Activated T-cell treated with anti-CD3 and anti-CD28 coated beads, Interleukin-2, amount 50 U/mL, for 4 hours (primary cell): ENCODE results near the gene ERC1. TPM values are rescaled to one million over a fixed set of nuclear protein-coding genes. Genes with fewer than 3 reads are reported as not detected.

Experiments
- ATAC-seq, 2 donors: fragments of 200-7000 bp; cut with Tn5 transposase; one replicate each; pipeline ENCODE4 v1.10.0; 2021
- DNase-seq: peaks from one replicate; pipeline ENCODE4 v3.0.0-alpha.2; 2020
- H3K27me3 Mint-ChIP-seq: one replicate; pipeline ENCODE4 v1.8.0; 2021; ENCODE audit warnings: low read depth, mixed read lengths
- H3K36me3 Mint-ChIP-seq: one replicate; pipeline ENCODE4 v1.8.0; 2022; ENCODE audit warnings: mixed read lengths; ENCODE audit not compliant: insufficient read depth
- H3K4me1 Mint-ChIP-seq: one replicate; pipeline ENCODE4 v1.8.0; 2021; ENCODE audit warnings: low read depth, mixed read lengths
- H3K4me3 Mint-ChIP-seq: one replicate; pipeline ENCODE4 v1.8.0; 2021; ENCODE audit warnings: mild to moderate bottlenecking, moderate library complexity, mixed read lengths
- H3K9me3 Mint-ChIP-seq: one replicate; pipeline ENCODE4 v1.8.0; 2021; ENCODE audit warnings: mixed read lengths
- total RNA-seq, 3 donors: library from RNA; stranded (reverse); gene quantifications; one replicate each; pipeline ENCODE4 v1.2.1, GENCODE V29; 2021

Gene ERC1
- total RNA-seq, 3 donors from 2014 or later: 18.7 to 21.9 (median 20.6) TPM

DNA sequence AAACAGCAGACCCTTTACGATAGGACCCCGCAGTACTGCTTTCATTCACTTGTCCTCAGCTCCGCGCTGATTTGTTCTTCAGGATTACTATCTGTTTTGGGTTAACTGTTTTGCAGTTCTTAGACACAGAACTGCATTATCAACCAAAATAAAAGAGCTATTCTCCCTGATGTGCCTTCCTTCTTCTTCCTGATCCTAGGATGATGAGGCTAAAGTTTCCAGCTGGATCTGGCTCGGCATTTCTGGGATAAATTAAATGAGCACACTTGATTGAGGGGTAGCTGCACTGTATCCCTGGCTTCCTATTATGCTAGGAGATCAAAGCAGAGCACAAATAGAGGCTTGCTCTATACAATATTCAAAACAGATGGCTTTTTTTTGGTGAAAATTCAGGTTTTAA is 437.6 kb downstream of the ERC1 start:
- no peak for DNase-seq
- Mint-ChIP-seq H3K9me3 (no peaks in the 10 kb centered on the region), H3K36me3 (no peaks in the 10 kb centered on the region), H3K4me1 (peaks cover under 1% of the 10 kb centered on the region), H3K27me3 (no peaks in the 10 kb centered on the region), H3K4me3 (no peak overlapping the region)
- ATAC-seq: no peak

DNA sequence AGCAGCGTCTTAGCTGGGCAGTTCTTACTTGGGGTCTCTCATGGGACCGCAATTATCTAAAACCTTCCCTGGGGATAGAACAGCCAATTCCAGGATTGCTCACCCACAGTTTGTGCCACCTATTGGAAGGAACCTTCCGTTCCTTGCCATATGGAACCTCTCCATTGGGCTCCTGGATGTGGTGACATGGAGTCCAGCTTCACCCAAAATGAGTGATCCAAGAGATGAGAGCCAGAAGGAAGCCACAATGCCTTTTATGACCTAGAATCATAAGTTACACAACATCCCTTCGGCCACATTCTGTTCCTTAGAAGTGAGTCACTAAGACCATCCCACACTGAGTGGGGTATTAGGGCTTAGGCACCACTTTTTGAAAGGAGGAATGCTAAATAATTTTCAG is 439.0 kb downstream of the ERC1 start:
- DNase-seq (no peak), ATAC-seq (no peak)
- H3K9me3 Mint-ChIP-seq: no peaks in the 10 kb centered on the region
- H3K27me3 Mint-ChIP-seq: no peaks in the 10 kb centered on the region
- H3K4me1 Mint-ChIP-seq: no peaks in the 10 kb centered on the region
- no peak overlapping the region for H3K4me3 Mint-ChIP-seq
- H3K36me3 Mint-ChIP-seq: peaks cover 2% of the 10 kb centered on the region

DNA sequence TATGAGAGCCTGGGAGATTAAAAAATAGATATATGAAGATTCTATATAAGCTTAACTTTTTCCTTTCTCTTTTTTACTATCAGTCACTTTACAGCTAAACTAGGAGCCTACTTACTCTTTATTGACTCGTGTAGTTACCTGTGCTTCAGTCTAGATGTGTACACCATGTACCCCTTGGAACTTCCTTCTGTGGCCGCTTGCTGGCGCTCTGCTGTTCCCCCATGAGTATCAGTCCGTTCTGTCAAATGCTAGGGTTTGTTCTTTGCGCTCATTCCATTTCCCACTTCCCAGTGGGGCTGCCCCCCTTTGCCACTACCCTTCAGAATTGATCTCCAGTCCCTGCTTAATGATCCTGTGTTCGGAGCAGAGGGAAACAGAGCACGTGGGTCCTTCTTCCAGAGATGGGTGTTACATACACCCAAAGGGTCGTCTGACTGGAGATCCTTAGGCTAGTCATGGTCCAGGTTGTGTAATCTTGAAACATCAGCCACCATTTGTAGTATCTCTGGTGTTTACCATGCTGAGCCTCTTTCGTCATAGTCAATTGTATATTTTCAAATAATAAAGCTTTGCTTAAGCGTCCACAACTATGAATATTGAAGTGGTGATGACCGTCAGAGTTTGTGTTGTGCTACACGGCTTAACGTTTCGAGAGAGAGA is 443.4 kb downstream of the ERC1 start:
- Mint-ChIP-seq H3K4me3 (no peak overlapping the region), H3K9me3 (no peaks in the 10 kb centered on the region), H3K36me3 (peaks cover 3% of the 10 kb centered on the region), H3K27me3 (no peaks in the 10 kb centered on the region), H3K4me1 (no peaks in the 10 kb centered on the region)
- no peak for DNase-seq
- no peak for ATAC-seq

DNA sequence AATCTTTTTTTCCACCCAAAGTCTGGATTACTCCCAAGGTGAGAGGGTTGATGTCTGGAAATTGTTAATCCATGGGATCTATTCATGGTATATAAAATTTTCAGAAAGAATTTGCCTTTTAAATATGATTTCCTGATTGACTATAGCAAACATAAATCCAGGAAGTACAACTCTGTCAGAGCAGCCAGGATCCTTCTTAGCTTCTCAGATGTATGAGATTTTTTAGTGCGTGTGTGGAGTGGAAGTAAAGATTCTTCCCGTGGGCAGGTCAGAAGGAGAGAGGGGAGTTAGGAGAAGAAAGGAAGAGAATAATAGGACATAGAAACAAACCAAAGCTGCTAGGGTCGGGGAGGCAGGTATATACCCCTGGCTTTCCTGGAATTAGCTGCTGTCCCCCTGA is 444.0 kb downstream of the ERC1 start:
- Mint-ChIP-seq H3K4me1 (no peaks in the 10 kb centered on the region), H3K27me3 (no peaks in the 10 kb centered on the region), H3K36me3 (peaks cover 7% of the 10 kb centered on the region), H3K9me3 (no peaks in the 10 kb centered on the region), H3K4me3 (no peak overlapping the region)
- DNase-seq (no peak), ATAC-seq (no peak)

DNA sequence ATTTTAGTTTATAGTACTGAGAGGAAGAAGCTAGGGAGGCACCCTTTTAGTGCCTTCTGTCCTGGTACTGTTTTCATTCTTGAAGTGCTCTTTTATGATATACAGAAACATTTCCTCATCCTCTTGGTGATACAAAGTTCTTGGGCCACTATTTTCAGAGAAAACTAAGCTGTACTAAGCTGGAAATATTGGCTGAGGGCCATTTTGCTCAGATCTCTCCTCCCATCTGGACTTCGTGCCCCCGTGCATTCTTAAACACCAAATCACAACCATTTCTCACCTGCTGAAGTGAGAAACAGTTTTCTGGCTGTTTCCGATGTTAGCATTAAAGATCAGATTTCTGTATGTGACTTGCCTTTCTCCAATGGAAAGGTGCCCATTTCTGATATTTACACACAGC is 444.4 kb downstream of the ERC1 start:
- peaks cover 7% of the 10 kb centered on the region for H3K36me3 Mint-ChIP-seq
- ATAC-seq (no peak), DNase-seq (no peak)
- no peak overlapping the region for H3K4me3 Mint-ChIP-seq
- no peaks in the 10 kb centered on the region for H3K4me1 Mint-ChIP-seq
- H3K27me3 Mint-ChIP-seq: no peaks in the 10 kb centered on the region
- H3K9me3 Mint-ChIP-seq: no peaks in the 10 kb centered on the region

DNA sequence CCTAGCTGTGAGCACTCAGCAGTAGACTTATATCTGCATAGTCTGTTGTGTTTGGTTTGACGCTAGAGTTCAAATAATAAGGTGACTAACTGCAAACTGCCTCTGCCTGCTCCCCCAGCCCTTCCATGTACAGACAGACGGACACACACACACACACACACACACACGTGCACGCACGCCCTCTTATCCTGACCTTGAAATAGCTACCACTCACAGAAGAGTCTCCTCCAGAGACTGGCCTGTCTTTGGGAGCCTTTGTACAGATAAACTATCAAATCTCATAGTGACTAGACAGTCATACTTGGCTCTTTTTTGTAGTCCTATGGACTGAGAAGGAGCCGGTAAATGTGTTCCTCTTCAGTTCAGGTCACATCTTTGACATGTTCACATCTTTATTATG is 445.0 kb downstream of the ERC1 start:
- H3K4me3 Mint-ChIP-seq: no peak overlapping the region
- H3K9me3 Mint-ChIP-seq: no peaks in the 10 kb centered on the region
- H3K4me1 Mint-ChIP-seq: no peaks in the 10 kb centered on the region
- H3K27me3 Mint-ChIP-seq: no peaks in the 10 kb centered on the region
- ATAC-seq (no peak), DNase-seq (no peak)
- H3K36me3 Mint-ChIP-seq: peaks cover 7% of the 10 kb centered on the region

DNA sequence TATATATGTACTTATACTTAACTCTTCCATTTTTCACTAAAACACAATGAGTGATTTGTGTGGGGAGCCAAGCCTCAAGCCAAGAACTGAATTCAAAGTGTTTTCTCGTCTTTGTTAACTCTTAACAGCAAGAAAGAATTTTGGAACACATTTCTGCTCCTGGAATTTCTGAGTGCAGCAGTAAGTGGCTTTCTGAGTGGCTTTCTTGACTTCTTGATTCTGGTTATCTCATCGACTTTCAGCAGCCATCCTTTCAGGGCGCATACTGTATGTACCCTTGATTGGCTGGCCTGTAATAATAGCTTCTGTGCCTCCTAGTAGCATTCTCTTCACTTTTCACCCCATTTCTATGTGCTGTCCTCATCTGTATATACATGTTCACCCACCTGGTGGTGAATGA is 446.0 kb downstream of the ERC1 start:
- no peak for ATAC-seq
- Mint-ChIP-seq H3K4me1 (no peaks in the 10 kb centered on the region), H3K36me3 (peaks cover 7% of the 10 kb centered on the region), H3K4me3 (no peak overlapping the region), H3K9me3 (no peaks in the 10 kb centered on the region), H3K27me3 (no peaks in the 10 kb centered on the region)
- DNase-seq: no peak

DNA sequence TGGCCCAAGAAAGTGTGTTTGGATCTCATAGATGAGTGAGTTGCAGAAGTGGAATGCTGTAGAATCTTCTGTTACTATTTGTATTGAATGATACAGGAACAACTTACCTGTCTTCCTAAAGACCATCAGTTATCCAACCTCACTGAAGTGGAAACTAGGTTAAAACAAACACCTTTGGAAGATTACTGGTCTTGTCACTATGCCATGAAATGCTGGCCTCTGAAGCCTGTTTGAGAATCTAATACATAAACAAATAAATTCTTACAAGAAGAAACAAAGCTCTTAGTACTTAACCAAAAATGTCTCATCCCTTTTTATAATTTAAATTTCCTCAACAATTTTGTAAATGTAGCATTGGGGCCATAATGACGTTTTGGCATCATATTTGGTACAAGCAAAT is 448.2 kb downstream of the ERC1 start:
- DNase-seq (no peak), ATAC-seq (no peak)
- peaks cover 12% of the 10 kb centered on the region for H3K36me3 Mint-ChIP-seq
- H3K9me3 Mint-ChIP-seq: no peaks in the 10 kb centered on the region
- no peaks in the 10 kb centered on the region for H3K27me3 Mint-ChIP-seq
- H3K4me1 Mint-ChIP-seq: no peaks in the 10 kb centered on the region
- no peak overlapping the region for H3K4me3 Mint-ChIP-seq

DNA sequence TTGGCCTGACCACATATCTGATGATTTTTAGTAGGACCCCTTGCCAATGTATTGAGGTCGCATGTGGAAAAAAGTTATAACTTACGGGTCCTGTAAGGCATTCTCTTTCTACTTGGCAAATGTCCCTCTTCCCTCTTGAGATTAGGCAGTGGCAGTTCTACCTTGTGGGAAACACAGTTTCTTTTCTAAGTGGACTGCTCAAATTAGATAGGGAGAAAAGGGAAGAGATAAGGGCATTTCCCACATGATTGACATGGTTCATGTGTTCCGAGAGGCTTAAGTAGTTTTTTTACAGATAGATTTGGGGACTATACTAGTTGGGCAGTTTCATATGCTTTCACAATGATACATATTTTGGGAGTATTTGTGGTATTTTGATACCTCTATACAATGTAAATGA is 448.7 kb downstream of the ERC1 start:
- H3K27me3 Mint-ChIP-seq: no peaks in the 10 kb centered on the region
- H3K36me3 Mint-ChIP-seq: peaks cover 13% of the 10 kb centered on the region
- no peaks in the 10 kb centered on the region for H3K4me1 Mint-ChIP-seq
- H3K4me3 Mint-ChIP-seq: no peak overlapping the region
- no peak for DNase-seq
- ATAC-seq: no peak
- H3K9me3 Mint-ChIP-seq: no peaks in the 10 kb centered on the region

DNA sequence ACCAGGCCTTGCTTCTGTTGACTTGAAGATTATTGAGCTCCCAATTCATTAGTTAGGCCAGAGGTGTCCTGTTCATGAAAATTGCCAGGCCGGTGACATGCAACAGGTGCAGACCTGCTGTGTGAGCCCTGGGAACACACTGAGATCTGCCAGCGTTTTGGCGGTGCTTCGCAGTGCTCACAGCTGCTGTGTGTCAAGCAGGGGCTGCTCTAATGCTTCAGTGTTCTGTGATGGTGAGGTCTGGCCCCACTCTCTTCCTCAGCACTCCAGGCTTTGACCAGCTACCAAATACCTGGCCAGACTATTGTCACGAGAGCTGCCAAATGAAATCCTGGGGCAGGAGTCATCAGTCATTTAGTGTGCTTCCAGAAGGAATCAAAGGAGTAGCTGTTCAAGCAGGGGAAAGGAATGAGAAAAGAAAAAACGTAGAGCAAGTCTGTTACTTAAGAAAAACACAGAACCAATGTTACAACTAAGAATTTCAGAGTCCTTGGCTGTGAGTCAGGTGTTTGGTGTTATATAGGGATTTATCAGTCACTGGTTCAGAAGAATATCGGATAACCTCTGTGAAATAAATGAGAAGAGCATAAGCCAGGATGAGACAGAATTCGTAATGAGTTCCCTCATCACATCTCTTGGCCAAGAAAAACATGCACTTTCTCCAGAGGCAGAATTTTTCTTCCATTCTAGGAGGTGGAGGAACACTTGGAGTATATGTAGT is 452.6 kb downstream of the ERC1 start:
- no peaks in the 10 kb centered on the region for H3K4me1 Mint-ChIP-seq
- no peak for ATAC-seq
- no peak for DNase-seq
- no peaks in the 10 kb centered on the region for H3K9me3 Mint-ChIP-seq
- no peaks in the 10 kb centered on the region for H3K27me3 Mint-ChIP-seq
- no peak overlapping the region for H3K4me3 Mint-ChIP-seq
- peaks cover 34% of the 10 kb centered on the region for H3K36me3 Mint-ChIP-seq

DNA sequence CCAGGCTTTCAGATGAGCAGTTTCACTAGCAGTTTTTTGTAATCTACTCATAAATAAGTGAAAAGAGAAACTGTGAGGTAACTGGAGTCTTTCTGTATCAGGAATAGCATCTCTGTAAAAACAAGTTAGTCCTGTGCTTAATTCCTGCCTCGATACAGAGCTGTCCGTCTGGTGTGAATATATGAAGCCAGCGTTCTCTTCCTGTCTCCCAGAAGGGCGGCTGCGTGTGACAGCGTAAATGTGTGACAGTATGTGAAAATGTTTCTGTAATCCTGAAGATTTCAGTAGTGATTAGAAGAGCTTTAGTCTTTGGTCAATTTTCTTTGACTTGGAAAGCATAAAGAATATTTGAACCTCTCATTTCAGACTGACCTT is 453.1 kb downstream of the ERC1 start:
- Mint-ChIP-seq H3K36me3 (peaks cover 35% of the 10 kb centered on the region), H3K27me3 (no peaks in the 10 kb centered on the region), H3K9me3 (no peaks in the 10 kb centered on the region), H3K4me1 (no peaks in the 10 kb centered on the region), H3K4me3 (no peak overlapping the region)
- no peak for DNase-seq
- no peak for ATAC-seq

DNA sequence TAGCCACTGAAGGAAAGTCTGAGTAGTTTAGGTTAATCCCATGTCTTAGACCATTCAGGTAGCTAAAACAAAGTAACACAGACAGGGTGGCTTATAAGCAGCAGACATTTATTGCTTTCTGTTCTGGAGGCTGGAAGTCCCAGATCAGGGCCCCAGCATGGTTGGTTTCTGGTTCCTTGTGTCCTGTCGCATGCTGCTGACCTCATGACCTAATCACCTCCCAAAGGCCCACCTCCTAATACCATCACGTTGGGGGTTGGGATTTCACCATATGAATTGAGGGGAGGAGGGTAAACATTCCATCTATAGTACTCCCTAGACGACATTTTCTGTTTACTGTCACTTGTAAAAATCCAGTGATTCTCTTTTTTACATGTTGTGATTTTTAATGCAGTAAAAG is 454.8 kb downstream of the ERC1 start:
- no peaks in the 10 kb centered on the region for H3K4me1 Mint-ChIP-seq
- ATAC-seq: no peak
- peaks cover 37% of the 10 kb centered on the region for H3K36me3 Mint-ChIP-seq

DNA sequence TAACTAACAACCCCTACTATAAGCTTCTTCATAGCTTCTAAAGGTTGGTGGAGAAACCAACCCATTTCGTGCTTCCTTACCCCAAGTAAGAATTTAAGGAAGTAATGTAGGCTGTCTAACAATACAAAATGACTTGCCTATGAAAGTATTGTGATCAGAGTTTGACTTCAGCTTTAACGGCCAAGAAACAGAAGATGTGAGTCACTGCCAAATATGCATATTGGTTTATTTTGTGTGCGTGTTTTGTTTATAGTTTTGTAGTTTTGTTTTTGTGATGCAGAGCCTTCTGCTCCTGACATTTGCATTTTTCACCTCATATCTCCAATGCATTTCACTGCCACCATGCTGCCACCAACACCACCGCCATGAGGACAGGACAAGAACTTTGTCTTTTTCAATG is 457.3 kb downstream of the ERC1 start:
- Mint-ChIP-seq H3K9me3 (no peaks in the 10 kb centered on the region), H3K4me3 (no peak overlapping the region), H3K4me1 (no peaks in the 10 kb centered on the region), H3K36me3 (peaks cover 53% of the 10 kb centered on the region), H3K27me3 (no peaks in the 10 kb centered on the region)
- DNase-seq (no peak), ATAC-seq (no peak)

More for the DNA sequence above, 454.8 kb downstream of the ERC1 start:
- Mint-ChIP-seq H3K27me3 (no peaks in the 10 kb centered on the region), H3K4me3 (no peak overlapping the region), H3K9me3 (no peaks in the 10 kb centered on the region)
- no peak for DNase-seq

DNA sequence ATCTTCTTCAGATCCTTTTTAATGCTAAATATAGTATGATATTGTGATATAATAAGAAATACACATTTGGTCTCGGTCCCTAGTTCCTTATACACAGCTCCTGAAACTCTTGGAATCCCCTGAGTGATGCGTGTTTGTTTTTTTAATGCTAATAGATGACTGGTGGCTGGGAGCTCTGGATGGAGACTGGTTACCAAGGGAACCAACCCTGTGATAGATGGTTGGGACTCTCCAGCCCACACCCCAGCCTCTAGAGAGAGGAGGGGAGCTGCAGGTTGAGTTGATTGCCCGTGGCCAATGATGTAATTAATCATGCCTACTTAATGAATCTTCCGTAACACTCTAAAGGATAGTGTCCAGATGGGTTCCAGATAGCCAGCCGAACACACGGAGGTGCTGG is 462.8 kb downstream of the ERC1 start:
- ATAC-seq: no peak
- Mint-ChIP-seq H3K4me3 (no peak overlapping the region), H3K27me3 (no peaks in the 10 kb centered on the region), H3K9me3 (no peaks in the 10 kb centered on the region), H3K4me1 (no peaks in the 10 kb centered on the region), H3K36me3 (peaks cover 43% of the 10 kb centered on the region)
- no peak for DNase-seq

DNA sequence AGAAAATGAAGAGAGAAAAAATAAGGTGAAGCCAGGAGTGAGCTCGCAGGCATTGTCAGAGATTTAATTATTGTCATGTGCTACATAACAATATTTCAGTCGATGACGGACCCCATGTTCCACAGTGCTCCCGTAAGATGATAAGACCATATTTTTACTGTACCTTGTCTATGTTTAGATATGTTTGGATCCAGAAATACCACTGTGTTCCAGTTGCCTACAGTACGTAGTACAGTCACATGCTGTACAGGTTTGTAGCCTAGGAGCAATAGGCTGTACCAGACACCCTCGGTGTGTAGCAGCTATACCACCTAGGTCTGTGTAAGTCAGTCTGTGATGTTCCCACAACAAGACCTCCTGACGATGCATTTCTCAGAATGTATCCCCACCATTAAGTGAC is 465.9 kb downstream of the ERC1 start:
- peaks cover 31% of the 10 kb centered on the region for H3K36me3 Mint-ChIP-seq
- H3K9me3 Mint-ChIP-seq: no peaks in the 10 kb centered on the region
- no peaks in the 10 kb centered on the region for H3K4me1 Mint-ChIP-seq
- no peak for ATAC-seq
- H3K27me3 Mint-ChIP-seq: no peaks in the 10 kb centered on the region
- no peak for DNase-seq
- H3K4me3 Mint-ChIP-seq: no peak overlapping the region
